22Rv1 (cell line): ENCODE data around the gene LSP1.

Experiments
- H3K27ac ChIP-seq: fragments of 450-650 bp; 2 replicates; pipeline ENCODE4 v1.5.1; 2017
- CTCF ChIP-seq: fragments of 450-650 bp; IDR thresholded peaks from 2 replicates; pipeline ENCODE4 v1.5.1; 2017; ENCODE audit warnings: mild to moderate bottlenecking
- ZFX ChIP-seq: fragments of 450-650 bp; IDR thresholded peaks from 2 replicates; pipeline ENCODE4 v1.6.1; 2017; ENCODE audit warnings: antibody characterized with exemption, borderline replicate concordance

The LSP1 gene

GRCh38 chr11:1932681-1933080 lies 79.8 kb downstream of the LSP1 start:
- H3K27ac ChIP-seq: no peak overlapping the region
- TF ChIP-seq ZFX (no peak), CTCF (no peak)

GRCh38 chr11:1933416-1934334 lies 80.8 kb downstream of the LSP1 start:
- no peak overlapping the region for H3K27ac ChIP-seq
- TF ChIP-seq CTCF: no peak
- no peak for TF ChIP-seq ZFX

- no peak for TF ChIP-seq ZFX
- TF ChIP-seq CTCF: no peak
- H3K27ac ChIP-seq: no peak overlapping the region
Observed at GRCh38 chr11:1934335-1935155, 81.7 kb downstream of the LSP1 start.

- no peak overlapping the region for H3K27ac ChIP-seq
- no peak for TF ChIP-seq CTCF
- no peak for TF ChIP-seq ZFX
Observed at GRCh38 chr11:1935156-1936071, 82.5 kb downstream of the LSP1 start.

- no peak overlapping the region for H3K27ac ChIP-seq
- TF ChIP-seq ZFX (no peak), CTCF (no peak)
Observed at GRCh38 chr11:1936072-1936780, 83.3 kb downstream of the LSP1 start.

GRCh38 chr11:1936781-1937615 lies 84.1 kb downstream of the LSP1 start:
- TF ChIP-seq CTCF (no peak), ZFX (no peak)
- no peak overlapping the region for H3K27ac ChIP-seq
